Glomerular visceral epithelial cell (primary cell): ENCODE results near the gene CFAP54.
A peak's percentile ranks its signal among the peaks of the same experiment; 100 is the strongest.
"Not testable (repeated sequence)": the region's sequence is repeated elsewhere in the genome, so short reads cannot be mapped to it uniquely, and the experiment has no call there.

Experiments
- DNase-seq: peaks from one replicate; pipeline ENCODE4 v3.0.0-alpha.2; 2016; ENCODE audit errors: extremely low spot score

The CFAP54 gene

GRCh38 chr12:96489392-96490056 lies at the start of gene CFAP54:
TSS of gene CFAP54 (plus strand) at chr12:96489577. CDS start at chr12:96489610, 33 bp downstream.
- DNase-seq = peak; percentile 92

GRCh38 chr12:96441816-96442215 lies 47.6 kb upstream of the CFAP54 start:
- no peak for DNase-seq

GRCh38 chr12:96442906-96443305 lies 46.5 kb upstream of the CFAP54 start:
- no peak for DNase-seq

- no peak for DNase-seq
Measured at GRCh38 chr12:96444399-96444798, 45.0 kb upstream of the CFAP54 start.

GRCh38 chr12:96445691-96446583 lies 43.4 kb upstream of the CFAP54 start:
- DNase-seq = peak; percentile 71

GRCh38 chr12:96447256-96447655 lies 42.1 kb upstream of the CFAP54 start:
- no peak for DNase-seq

GRCh38 chr12:96448300-96448699 lies 41.1 kb upstream of the CFAP54 start:
- peak; percentile 53 for DNase-seq

GRCh38 chr12:96452261-96452922 lies 37.0 kb upstream of the CFAP54 start:
- DNase-seq = no peak

GRCh38 chr12:96454396-96454795 lies 35.0 kb upstream of the CFAP54 start:
- no peak for DNase-seq

GRCh38 chr12:96456265-96456974 lies 33.0 kb upstream of the CFAP54 start:
- no peak for DNase-seq

- no peak for DNase-seq
Measured at GRCh38 chr12:96457191-96457930, 32.0 kb upstream of the CFAP54 start.

- DNase-seq = not testable (repeated sequence)
Measured at GRCh38 chr12:96459281-96459680, 30.1 kb upstream of the CFAP54 start.

- DNase-seq = no peak
Measured at GRCh38 chr12:96462571-96463280, 26.7 kb upstream of the CFAP54 start.

GRCh38 chr12:96465896-96466295 lies 23.5 kb upstream of the CFAP54 start:
- no peak for DNase-seq

- DNase-seq = peak; percentile 65
Measured at GRCh38 chr12:96466939-96467751, 22.2 kb upstream of the CFAP54 start.

- DNase-seq = no peak
Measured at GRCh38 chr12:96471368-96472050, 17.9 kb upstream of the CFAP54 start.

GRCh38 chr12:96472384-96472783 lies 17.0 kb upstream of the CFAP54 start:
- DNase-seq = no peak

- DNase-seq = no peak
Measured at GRCh38 chr12:96473394-96474093, 15.8 kb upstream of the CFAP54 start.
